Esophagus muscularis mucosa (tissue), 4 donors: ENCODE data around the gene TERF2IP.

Experiments used
- CTCF ChIP-seq, 3 experiments: fragments of 200-600 bp in 2 of 3; fragments of 450-650 bp in 1 of 3; sonication (generic) in 2 of 3; IDR thresholded peaks; one replicate each; pipeline ENCODE4 v1.5.1; 2017 to 2019; ENCODE audit warnings: antibody characterized with exemption in 3 of 3, mild to moderate bottlenecking in 2 of 3, moderate library complexity in 1 of 3
- EP300 ChIP-seq: sonication (generic); formaldehyde crosslinking; IDR thresholded peaks from one replicate; pipeline ENCODE4 v1.6.1; 2017; ENCODE audit warnings: antibody characterized with exemption
- POLR2A ChIP-seq: fragments of 450-650 bp; IDR thresholded peaks from one replicate; pipeline ENCODE4 v1.6.1; 2017; ENCODE audit warnings: antibody characterized with exemption, moderate library complexity, mild to moderate bottlenecking, low read depth
- POLR2AphosphoS5 ChIP-seq, 2 donors: sonication (generic); formaldehyde crosslinking; IDR thresholded peaks; one replicate each; pipeline ENCODE4 v1.6.1; 2017; ENCODE audit warnings: antibody characterized with exemption in 2 of 2

GRCh38 chr16:75599452-75600277, 47.9 kb upstream of the TERF2IP start:
- TF ChIP-seq CTCF (IDR thresholded peaks at IDR 0.05) (no peak), POLR2A (no peak), POLR2AphosphoS5 (IDR thresholded peaks at IDR 0.05) (no peak), EP300 (no peak)
